GM12864 (cell line): ENCODE results near the gene CDH11.

Experiments used
- DNase-seq: peaks from one replicate; pipeline ENCODE4 v3.0.0-alpha.2; 2011; ENCODE audit warnings: low read depth
- H3K4me3 ChIP-seq: 2 replicates; pipeline ENCODE4 v1.5.1; 2011; ENCODE audit warnings: mild to moderate bottlenecking, low read depth, low read length, control low read depth
- CTCF ChIP-seq: IDR thresholded peaks from 2 replicates; pipeline ENCODE4 v1.5.1; 2011; ENCODE audit warnings: low read depth, mild to moderate bottlenecking, moderate library complexity, low read length, control low read depth, inconsistent platforms; ENCODE audit errors: missing control alignments

Gene CDH11

GRCh38 chr16:65126845-65127624, 5.2 kb upstream of the CDH11 start:
- H3K4me3 ChIP-seq = no peak overlapping the region
- no peak for DNase-seq
- TF ChIP-seq CTCF = peak; percentile 44

- TF ChIP-seq CTCF = no peak
- H3K4me3 ChIP-seq = no peak overlapping the region
- no peak for DNase-seq
Observed at GRCh38 chr16:65125871-65126270, 4.0 kb upstream of the CDH11 start.

- no peak overlapping the region for H3K4me3 ChIP-seq
- no peak for DNase-seq
- no peak for TF ChIP-seq CTCF
Observed at GRCh38 chr16:65125322-65125721, 3.5 kb upstream of the CDH11 start.

GRCh38 chr16:65124596-65124995, 2.7 kb upstream of the CDH11 start:
- DNase-seq = no peak

GRCh38 chr16:65124212-65124548, 2.3 kb upstream of the CDH11 start:
- TF ChIP-seq CTCF = no peak
- DNase-seq = no peak
- no peak overlapping the region for H3K4me3 ChIP-seq

More at GRCh38 chr16:65124596-65124995, 2.7 kb upstream of the CDH11 start:
- no peak overlapping the region for H3K4me3 ChIP-seq
- no peak for TF ChIP-seq CTCF

GRCh38 chr16:65123396-65124211, 1.7 kb upstream of the CDH11 start:
- H3K4me3 ChIP-seq = no peak overlapping the region
- no peak for DNase-seq
- TF ChIP-seq CTCF = no peak
